Liver (tissue), 3 donors: Measurements from ENCODE around the gene FGF11.

Source experiments
- FOXA1 ChIP-seq: IDR thresholded peaks from 2 replicates; pipeline ENCODE4 v1.6.1; 2016; ENCODE audit warnings: antibody characterized with exemption
- GABPA ChIP-seq, 2 donors: IDR thresholded peaks in 1 of 2; conservative IDR thresholded peaks in 1 of 2; 2 replicates each; pipeline ENCODE4 v1.6.1; 2016; ENCODE audit warnings: antibody characterized with exemption in 2 of 2, mild to moderate bottlenecking in 1 of 2, moderate library complexity in 1 of 2
- HNF4A ChIP-seq, 2 donors: conservative IDR thresholded peaks; 2 replicates each; pipeline ENCODE4 v1.6.1; 2016; ENCODE audit warnings: antibody characterized with exemption in 2 of 2, mild to moderate bottlenecking in 2 of 2
- HNF4G ChIP-seq: IDR thresholded peaks from 2 replicates; pipeline ENCODE4 v1.6.1; 2016; ENCODE audit warnings: antibody characterized with exemption
- JUND ChIP-seq, 2 donors: IDR thresholded peaks; 2 replicates each; pipeline ENCODE4 v1.6.1; 2016; ENCODE audit warnings: antibody characterized with exemption in 2 of 2
- RAD21 ChIP-seq, 2 donors: IDR thresholded peaks; 2 replicates each; pipeline ENCODE4 v1.6.1; 2016; ENCODE audit warnings: antibody characterized with exemption in 2 of 2, mild to moderate bottlenecking in 2 of 2
- RXRA ChIP-seq, 2 donors: IDR thresholded peaks; 2 replicates each; pipeline ENCODE4 v1.6.1; 2017 to 2018; ENCODE audit warnings: antibody characterized with exemption in 2 of 2, mild to moderate bottlenecking in 1 of 2
- SP1 ChIP-seq: IDR thresholded peaks from 2 replicates; pipeline ENCODE4 v1.6.1; 2018; ENCODE audit warnings: antibody characterized with exemption, mild to moderate bottlenecking
- YY1 ChIP-seq: IDR thresholded peaks from 2 replicates; pipeline ENCODE4 v1.6.1; 2016; ENCODE audit warnings: antibody characterized with exemption, mild to moderate bottlenecking
- TF ChIP-seq, protein P1 (sequence below): fragments of 150-350 bp; IDR thresholded peaks from 2 replicates; pipeline ENCODE4 v1.5.1; 2017; ENCODE audit warnings: improper control_type of control experiment, low read depth, low read length; ENCODE audit not compliant: missing input control
- TF ChIP-seq, protein P2 (sequence below): IDR thresholded peaks from 2 replicates; pipeline ENCODE4 v1.6.1; 2016; ENCODE audit warnings: antibody characterized with exemption
- TF ChIP-seq, protein P3 (sequence below): IDR thresholded peaks from 2 replicates; pipeline ENCODE4 v1.6.1; 2016; ENCODE audit warnings: antibody characterized with exemption
- TF ChIP-seq, protein P4 (sequence below): IDR thresholded peaks from 2 replicates; pipeline ENCODE4 v1.6.1; 2016; ENCODE audit warnings: antibody characterized with exemption, mild to moderate bottlenecking
- donor health status: healthy.
- donor health status: healthy.

DNA sequence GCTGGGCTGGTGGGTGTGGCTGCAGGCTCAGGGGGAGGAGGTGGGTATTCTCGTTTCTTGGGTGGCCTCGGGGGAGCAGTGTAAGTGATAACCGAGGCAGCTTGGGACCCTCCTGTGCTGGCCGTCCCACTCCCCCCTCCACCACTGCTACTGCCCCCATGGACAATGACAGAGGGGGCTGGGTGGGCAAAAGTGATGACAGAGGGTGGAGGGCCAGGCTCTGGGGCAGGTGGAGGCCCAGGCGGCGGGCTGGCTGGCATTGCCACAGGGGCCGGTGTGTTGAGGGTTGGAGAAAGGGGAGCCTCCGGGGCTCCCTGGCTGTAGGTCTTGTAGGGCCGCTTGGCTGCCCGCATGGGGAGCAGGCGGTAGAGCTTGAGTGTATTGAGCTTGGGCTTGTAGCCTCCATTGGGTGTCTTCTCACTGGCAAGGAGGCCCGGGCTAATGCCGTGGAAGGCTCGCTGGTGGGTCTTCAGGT lies 24.1 kb downstream of the FGF11 start:
- TF ChIP-seq, protein P1, sequence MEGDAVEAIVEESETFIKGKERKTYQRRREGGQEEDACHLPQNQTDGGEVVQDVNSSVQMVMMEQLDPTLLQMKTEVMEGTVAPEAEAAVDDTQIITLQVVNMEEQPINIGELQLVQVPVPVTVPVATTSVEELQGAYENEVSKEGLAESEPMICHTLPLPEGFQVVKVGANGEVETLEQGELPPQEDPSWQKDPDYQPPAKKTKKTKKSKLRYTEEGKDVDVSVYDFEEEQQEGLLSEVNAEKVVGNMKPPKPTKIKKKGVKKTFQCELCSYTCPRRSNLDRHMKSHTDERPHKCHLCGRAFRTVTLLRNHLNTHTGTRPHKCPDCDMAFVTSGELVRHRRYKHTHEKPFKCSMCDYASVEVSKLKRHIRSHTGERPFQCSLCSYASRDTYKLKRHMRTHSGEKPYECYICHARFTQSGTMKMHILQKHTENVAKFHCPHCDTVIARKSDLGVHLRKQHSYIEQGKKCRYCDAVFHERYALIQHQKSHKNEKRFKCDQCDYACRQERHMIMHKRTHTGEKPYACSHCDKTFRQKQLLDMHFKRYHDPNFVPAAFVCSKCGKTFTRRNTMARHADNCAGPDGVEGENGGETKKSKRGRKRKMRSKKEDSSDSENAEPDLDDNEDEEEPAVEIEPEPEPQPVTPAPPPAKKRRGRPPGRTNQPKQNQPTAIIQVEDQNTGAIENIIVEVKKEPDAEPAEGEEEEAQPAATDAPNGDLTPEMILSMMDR, result no peak
- TF ChIP-seq, protein P2, sequence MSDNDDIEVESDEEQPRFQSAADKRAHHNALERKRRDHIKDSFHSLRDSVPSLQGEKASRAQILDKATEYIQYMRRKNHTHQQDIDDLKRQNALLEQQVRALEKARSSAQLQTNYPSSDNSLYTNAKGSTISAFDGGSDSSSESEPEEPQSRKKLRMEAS, result no peak
- no peak for TF ChIP-seq RAD21 (IDR thresholded peaks at IDR 0.05)
- TF ChIP-seq, protein P3, sequence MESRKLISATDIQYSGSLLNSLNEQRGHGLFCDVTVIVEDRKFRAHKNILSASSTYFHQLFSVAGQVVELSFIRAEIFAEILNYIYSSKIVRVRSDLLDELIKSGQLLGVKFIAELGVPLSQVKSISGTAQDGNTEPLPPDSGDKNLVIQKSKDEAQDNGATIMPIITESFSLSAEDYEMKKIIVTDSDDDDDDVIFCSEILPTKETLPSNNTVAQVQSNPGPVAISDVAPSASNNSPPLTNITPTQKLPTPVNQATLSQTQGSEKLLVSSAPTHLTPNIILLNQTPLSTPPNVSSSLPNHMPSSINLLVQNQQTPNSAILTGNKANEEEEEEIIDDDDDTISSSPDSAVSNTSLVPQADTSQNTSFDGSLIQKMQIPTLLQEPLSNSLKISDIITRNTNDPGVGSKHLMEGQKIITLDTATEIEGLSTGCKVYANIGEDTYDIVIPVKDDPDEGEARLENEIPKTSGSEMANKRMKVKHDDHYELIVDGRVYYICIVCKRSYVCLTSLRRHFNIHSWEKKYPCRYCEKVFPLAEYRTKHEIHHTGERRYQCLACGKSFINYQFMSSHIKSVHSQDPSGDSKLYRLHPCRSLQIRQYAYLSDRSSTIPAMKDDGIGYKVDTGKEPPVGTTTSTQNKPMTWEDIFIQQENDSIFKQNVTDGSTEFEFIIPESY, result no peak
- no peak for TF ChIP-seq RXRA (IDR thresholded peaks at IDR 0.05)
- no peak for TF ChIP-seq HNF4A (conservative IDR thresholded peaks at IDR 0.05)
- TF ChIP-seq JUND (IDR thresholded peaks at IDR 0.05), result no peak
- TF ChIP-seq HNF4G, result no peak
- no peak for TF ChIP-seq SP1
- TF ChIP-seq GABPA (IDR thresholded peaks at IDR 0.05 in 1 of 2, conservative IDR thresholded peaks at IDR 0.05 in 1 of 2), result no peak
- no peak for TF ChIP-seq FOXA1
- no peak for TF ChIP-seq YY1
- TF ChIP-seq, protein P4, sequence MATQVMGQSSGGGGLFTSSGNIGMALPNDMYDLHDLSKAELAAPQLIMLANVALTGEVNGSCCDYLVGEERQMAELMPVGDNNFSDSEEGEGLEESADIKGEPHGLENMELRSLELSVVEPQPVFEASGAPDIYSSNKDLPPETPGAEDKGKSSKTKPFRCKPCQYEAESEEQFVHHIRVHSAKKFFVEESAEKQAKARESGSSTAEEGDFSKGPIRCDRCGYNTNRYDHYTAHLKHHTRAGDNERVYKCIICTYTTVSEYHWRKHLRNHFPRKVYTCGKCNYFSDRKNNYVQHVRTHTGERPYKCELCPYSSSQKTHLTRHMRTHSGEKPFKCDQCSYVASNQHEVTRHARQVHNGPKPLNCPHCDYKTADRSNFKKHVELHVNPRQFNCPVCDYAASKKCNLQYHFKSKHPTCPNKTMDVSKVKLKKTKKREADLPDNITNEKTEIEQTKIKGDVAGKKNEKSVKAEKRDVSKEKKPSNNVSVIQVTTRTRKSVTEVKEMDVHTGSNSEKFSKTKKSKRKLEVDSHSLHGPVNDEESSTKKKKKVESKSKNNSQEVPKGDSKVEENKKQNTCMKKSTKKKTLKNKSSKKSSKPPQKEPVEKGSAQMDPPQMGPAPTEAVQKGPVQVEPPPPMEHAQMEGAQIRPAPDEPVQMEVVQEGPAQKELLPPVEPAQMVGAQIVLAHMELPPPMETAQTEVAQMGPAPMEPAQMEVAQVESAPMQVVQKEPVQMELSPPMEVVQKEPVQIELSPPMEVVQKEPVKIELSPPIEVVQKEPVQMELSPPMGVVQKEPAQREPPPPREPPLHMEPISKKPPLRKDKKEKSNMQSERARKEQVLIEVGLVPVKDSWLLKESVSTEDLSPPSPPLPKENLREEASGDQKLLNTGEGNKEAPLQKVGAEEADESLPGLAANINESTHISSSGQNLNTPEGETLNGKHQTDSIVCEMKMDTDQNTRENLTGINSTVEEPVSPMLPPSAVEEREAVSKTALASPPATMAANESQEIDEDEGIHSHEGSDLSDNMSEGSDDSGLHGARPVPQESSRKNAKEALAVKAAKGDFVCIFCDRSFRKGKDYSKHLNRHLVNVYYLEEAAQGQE, result no peak
